Fibroblast of villous mesenchyme (primary cell): ENCODE results near the gene ACAD11. TPM values are rescaled to one million over a fixed set of nuclear protein-coding genes. Genes with fewer than 3 reads are reported as not detected.

ENCODE experiments used
- DNase-seq: peaks from one replicate; pipeline ENCODE4 v3.0.0-alpha.2; 2010; ENCODE audit warnings: low read depth
- H3K4me3 ChIP-seq: 2 replicates; pipeline ENCODE4 v1.5.1; 2011; ENCODE audit warnings: low read depth, mild to moderate bottlenecking, low read length
- total RNA-seq: library from RNA; depleted of rRNA; stranded (reverse); fragments of >200 nt; gene quantifications from 2 replicates; pipeline ENCODE4 v1.2.3, GENCODE V29; 2012
- TF ChIP-seq, protein P1 (sequence below): IDR thresholded peaks from 2 replicates; pipeline ENCODE4 v1.5.1; 2012; ENCODE audit warnings: low read depth, mild to moderate bottlenecking, low read length; ENCODE audit not compliant: insufficient read depth

Gene ACAD11, protein sequence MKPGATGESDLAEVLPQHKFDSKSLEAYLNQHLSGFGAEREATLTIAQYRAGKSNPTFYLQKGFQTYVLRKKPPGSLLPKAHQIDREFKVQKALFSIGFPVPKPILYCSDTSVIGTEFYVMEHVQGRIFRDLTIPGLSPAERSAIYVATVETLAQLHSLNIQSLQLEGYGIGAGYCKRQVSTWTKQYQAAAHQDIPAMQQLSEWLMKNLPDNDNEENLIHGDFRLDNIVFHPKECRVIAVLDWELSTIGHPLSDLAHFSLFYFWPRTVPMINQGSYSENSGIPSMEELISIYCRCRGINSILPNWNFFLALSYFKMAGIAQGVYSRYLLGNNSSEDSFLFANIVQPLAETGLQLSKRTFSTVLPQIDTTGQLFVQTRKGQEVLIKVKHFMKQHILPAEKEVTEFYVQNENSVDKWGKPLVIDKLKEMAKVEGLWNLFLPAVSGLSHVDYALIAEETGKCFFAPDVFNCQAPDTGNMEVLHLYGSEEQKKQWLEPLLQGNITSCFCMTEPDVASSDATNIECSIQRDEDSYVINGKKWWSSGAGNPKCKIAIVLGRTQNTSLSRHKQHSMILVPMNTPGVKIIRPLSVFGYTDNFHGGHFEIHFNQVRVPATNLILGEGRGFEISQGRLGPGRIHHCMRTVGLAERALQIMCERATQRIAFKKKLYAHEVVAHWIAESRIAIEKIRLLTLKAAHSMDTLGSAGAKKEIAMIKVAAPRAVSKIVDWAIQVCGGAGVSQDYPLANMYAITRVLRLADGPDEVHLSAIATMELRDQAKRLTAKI
- total RNA-seq, result 29.6 and 45.3 TPM in 2 replicates

DNA sequence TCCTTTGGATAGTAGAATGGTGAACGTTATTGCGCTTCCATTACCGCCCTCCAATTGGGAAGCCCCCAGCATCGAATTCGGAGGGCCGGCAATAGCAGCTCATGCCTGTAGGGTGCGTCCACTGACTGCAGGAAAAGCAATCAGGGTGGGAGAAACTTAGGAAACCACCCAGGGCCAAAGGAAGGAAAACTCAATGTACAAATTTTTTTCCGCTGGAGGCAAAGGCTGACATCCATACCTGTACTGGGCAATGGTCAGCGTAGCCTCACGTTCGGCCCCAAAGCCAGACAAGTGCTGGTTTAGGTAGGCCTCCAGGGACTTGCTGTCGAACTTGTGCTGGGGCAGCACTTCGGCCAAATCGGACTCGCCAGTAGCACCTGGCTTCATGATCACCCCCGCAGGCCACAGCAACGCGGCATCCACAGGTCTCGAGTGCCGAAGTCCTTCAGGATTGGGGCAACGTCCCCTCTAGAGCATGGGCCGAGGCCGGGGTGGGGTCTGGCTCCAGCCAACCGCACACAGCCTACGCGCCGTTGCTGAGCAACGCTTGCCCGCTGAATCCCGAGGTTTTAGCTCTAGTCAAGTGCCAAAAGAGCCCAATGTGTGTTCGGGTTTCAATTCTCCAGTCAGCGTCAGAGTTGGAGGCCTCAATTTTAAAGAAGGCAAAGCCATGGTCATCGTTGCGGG is at the start of gene ACAD11:
Gene ACAD11, minus strand, starts transcription at position 445 of the 687 bp plus-strand sequence. Its CDS starts 58 bp downstream, at position 387.
- peak within 1 kb of the TSS; percentile 87 for H3K4me3 ChIP-seq
- TF ChIP-seq, protein P1, sequence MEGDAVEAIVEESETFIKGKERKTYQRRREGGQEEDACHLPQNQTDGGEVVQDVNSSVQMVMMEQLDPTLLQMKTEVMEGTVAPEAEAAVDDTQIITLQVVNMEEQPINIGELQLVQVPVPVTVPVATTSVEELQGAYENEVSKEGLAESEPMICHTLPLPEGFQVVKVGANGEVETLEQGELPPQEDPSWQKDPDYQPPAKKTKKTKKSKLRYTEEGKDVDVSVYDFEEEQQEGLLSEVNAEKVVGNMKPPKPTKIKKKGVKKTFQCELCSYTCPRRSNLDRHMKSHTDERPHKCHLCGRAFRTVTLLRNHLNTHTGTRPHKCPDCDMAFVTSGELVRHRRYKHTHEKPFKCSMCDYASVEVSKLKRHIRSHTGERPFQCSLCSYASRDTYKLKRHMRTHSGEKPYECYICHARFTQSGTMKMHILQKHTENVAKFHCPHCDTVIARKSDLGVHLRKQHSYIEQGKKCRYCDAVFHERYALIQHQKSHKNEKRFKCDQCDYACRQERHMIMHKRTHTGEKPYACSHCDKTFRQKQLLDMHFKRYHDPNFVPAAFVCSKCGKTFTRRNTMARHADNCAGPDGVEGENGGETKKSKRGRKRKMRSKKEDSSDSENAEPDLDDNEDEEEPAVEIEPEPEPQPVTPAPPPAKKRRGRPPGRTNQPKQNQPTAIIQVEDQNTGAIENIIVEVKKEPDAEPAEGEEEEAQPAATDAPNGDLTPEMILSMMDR, result peak; percentile 82
- DNase-seq, result peak; percentile 80

GRCh38 chr3:132703733-132704132 is 44.1 kb upstream of the ACAD11 start:
- TF ChIP-seq, protein P1, result no peak
- peak; percentile 80 for DNase-seq
- H3K4me3 ChIP-seq, result no peak overlapping the region

GRCh38 chr3:132695422-132695821 is 35.8 kb upstream of the ACAD11 start:
- no peak overlapping the region for H3K4me3 ChIP-seq
- no peak for DNase-seq
- TF ChIP-seq, protein P1, result no peak

- no peak for DNase-seq
- no peak overlapping the region for H3K4me3 ChIP-seq
- TF ChIP-seq, protein P1, result no peak
Measured at GRCh38 chr3:132694991-132695390, 35.4 kb upstream of the ACAD11 start.

- TF ChIP-seq, protein P1, result no peak
- no peak overlapping the region for H3K4me3 ChIP-seq
- no peak for DNase-seq
Measured at GRCh38 chr3:132690040-132690439, 30.4 kb upstream of the ACAD11 start.

DNA sequence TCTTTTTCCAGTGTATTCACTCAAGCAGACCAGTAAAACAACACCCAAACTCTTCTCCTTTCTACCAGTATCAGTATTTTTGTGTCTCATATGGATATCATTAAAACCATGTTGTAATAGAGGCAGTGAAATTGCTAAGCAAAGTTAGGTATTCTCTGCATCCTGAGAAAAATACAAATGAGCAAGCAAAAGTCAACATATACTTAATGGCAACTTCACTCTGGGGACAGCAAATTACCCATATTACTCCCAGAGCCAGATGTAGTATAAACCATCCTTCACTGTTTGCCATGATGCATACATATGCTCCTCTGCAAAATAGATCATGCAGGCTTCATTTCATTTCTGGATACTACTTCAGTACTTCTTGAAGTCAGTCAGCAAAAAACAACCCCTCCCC is 22.6 kb upstream of the ACAD11 start:
- no peak overlapping the region for H3K4me3 ChIP-seq
- TF ChIP-seq, protein P1, result no peak
- no peak for DNase-seq
